GM12878 (cell line): ENCODE data around the gene PTPRN2. TPM values are rescaled to one million over a fixed set of nuclear protein-coding genes. Genes with fewer than 3 reads are reported as not detected.

ENCODE experiments used
- ATAC-seq: fragments of 200-7000 bp; cut with Tn5 transposase; 3 replicates; pipeline ENCODE4 v1.9.1; 2020; ENCODE audit warnings: mild to moderate bottlenecking, moderate library complexity
- BruUV-seq: library from RNA; stranded (reverse); fragments of 400-500 nt; replicated peaks from 2 replicates; lab custom pipeline; 2021; lab: Mats Ljungman, UMichigan
- CTCF ChIA-PET: fragments of 300-600 bp; sonication (Branson Sonifier 250); formaldehyde crosslinking; extraction: SDS; loops from one replicate; lab custom pipeline; 2021; ENCODE audit warnings: inconsistent platforms; lab: Yijun Ruan, JAX
- POLR2A ChIA-PET: fragments of 350-600 bp; formaldehyde crosslinking; extraction: SDS; loops from one replicate; lab custom pipeline; 2021; ENCODE audit warnings: inconsistent platforms; lab: Charles Lee
- RAD21 ChIA-PET: fragments of 300-600 bp; sonication (Branson Sonifier 250); formaldehyde crosslinking; loops from one replicate; lab custom pipeline; 2023; ENCODE audit warnings: antibody characterized with exemption; ENCODE audit not compliant: unreplicated experiment; lab: Charles Lee
- SMC1A ChIA-PET: fragments of 300-600 bp; sonication (Branson Sonifier 250); formaldehyde crosslinking; loops from one replicate; lab custom pipeline; 2023; ENCODE audit not compliant: unreplicated experiment, uncharacterized antibody; lab: Charles Lee
- DNase-seq: peaks from one replicate; pipeline ENCODE4 v3.0.0-alpha.2; 2011; ENCODE audit warnings: low read depth, low spot score
- FAIRE-seq: peaks from 3 replicates; lab custom pipeline; 2011; peaks lifted over from hg19 to GRCh38; lab: Jason Lieb, UNC
- H2AFZ ChIP-seq: 2 replicates; pipeline ENCODE4 v1.6.0; 2011; ENCODE audit warnings: low read depth, low read length, control low read depth; ENCODE audit not compliant: control insufficient read depth
- H3K27ac ChIP-seq: 2 replicates; pipeline ENCODE4 v1.5.1; 2011; ENCODE audit warnings: control low read depth; ENCODE audit not compliant: control insufficient read depth, insufficient read depth
- H3K27me3 ChIP-seq, 2 experiments: replicated peaks in 1 of 2; 2 replicates each; pipeline versions ENCODE4 v1.6.0 to v1.6.1; 2011; ENCODE audit warnings: low read length in 1 of 2; ENCODE audit not compliant: control insufficient read depth in 2 of 2, insufficient read depth in 2 of 2
- H3K36me3 ChIP-seq, 2 experiments: 2 replicates each; pipeline ENCODE4 v1.5.1; 2011; ENCODE audit warnings: low read length in 1 of 2; ENCODE audit not compliant: control insufficient read depth in 2 of 2, insufficient read depth in 2 of 2
- H3K4me1 ChIP-seq: 2 replicates; pipeline ENCODE4 v1.6.1; 2011; ENCODE audit warnings: mild to moderate bottlenecking, low read length, moderate library complexity, mixed read lengths; ENCODE audit not compliant: control insufficient read depth, insufficient read depth
- H3K4me2 ChIP-seq: 2 replicates; pipeline ENCODE4 v1.6.0; 2011; ENCODE audit warnings: control low read depth; ENCODE audit not compliant: control insufficient read depth, insufficient read depth
- H3K4me3 ChIP-seq: fragments of 200-600 bp; sonication (generic); 2 replicates; pipeline ENCODE4 v1.5.1; 2016
- H3K79me2 ChIP-seq: 2 replicates; pipeline ENCODE4 v1.6.0; 2011; ENCODE audit warnings: low read length; ENCODE audit not compliant: control insufficient read depth, insufficient read depth
- H3K9ac ChIP-seq: 2 replicates; pipeline ENCODE4 v1.8.0; 2011; ENCODE audit warnings: low read length, control low read depth, mixed read lengths; ENCODE audit not compliant: control insufficient read depth, insufficient read depth
- H3K9me3 ChIP-seq: replicated peaks from 3 replicates; pipeline ENCODE4 v1.5.1; 2011; ENCODE audit warnings: mild to moderate bottlenecking, low read length; ENCODE audit not compliant: control insufficient read depth, insufficient read depth
- H4K20me1 ChIP-seq: 2 replicates; pipeline ENCODE4 v1.6.0; 2011; ENCODE audit not compliant: control insufficient read depth, insufficient read depth
- BRCA1 ChIP-seq: IDR thresholded peaks from 2 replicates; pipeline ENCODE4 v1.6.1; 2011; ENCODE audit warnings: low read depth, low read length, improper control_type of control experiment
- CUX1 ChIP-seq: IDR thresholded peaks from 2 replicates; pipeline ENCODE4 v1.6.1; 2012; ENCODE audit warnings: improper control_type of control experiment, low read depth, low read length; ENCODE audit not compliant: insufficient replicate concordance
- EED ChIP-seq: sonication (generic); IDR thresholded peaks from 2 replicates; pipeline ENCODE4 v1.6.1; 2016; ENCODE audit warnings: antibody characterized with exemption, low read depth
- GABPA ChIP-seq: IDR thresholded peaks from 2 replicates; pipeline ENCODE4 v1.6.1; 2014; ENCODE audit warnings: antibody characterized with exemption, low read depth, mild to moderate bottlenecking, inconsistent platforms
- KLF5 ChIP-seq: fragments of 450-650 bp; IDR thresholded peaks from 2 replicates; pipeline ENCODE4 v1.6.1; 2014; ENCODE audit warnings: mild to moderate bottlenecking; ENCODE audit not compliant: partially characterized antibody
- LARP7 ChIP-seq: fragments of 450-650 bp; IDR thresholded peaks from 2 replicates; pipeline ENCODE4 v1.6.1; 2017; ENCODE audit warnings: mild to moderate bottlenecking
- PAX8 ChIP-seq: fragments of 450-650 bp; IDR thresholded peaks from 2 replicates; pipeline ENCODE4 v1.6.1; 2017; ENCODE audit warnings: mild to moderate bottlenecking, moderate library complexity
- PML ChIP-seq: IDR thresholded peaks from 2 replicates; pipeline ENCODE4 v1.6.1; 2012; ENCODE audit warnings: low read length, inconsistent platforms
- ZBTB11 ChIP-seq: fragments of 450-650 bp; formaldehyde crosslinking; IDR thresholded peaks from 2 replicates; pipeline ENCODE4 v1.5.0; 2022; ENCODE audit warnings: mild to moderate bottlenecking, missing genetic modification characterization
- WGBS: methylation state at CpG from one replicate; pipeline ENCODE4 v1.1.6; 2016; ENCODE audit warnings: low lambda C conversion rate; ENCODE audit not compliant: insufficient replicate concordance, insufficient coverage; ENCODE audit errors: missing lambda C conversion rate; 5-methylcytosine and 5-hydroxymethylcytosine counted together
- in situ Hi-C: fragments of 300-500 bp; cut with MboI; formaldehyde crosslinking; loops from 9 replicates; pipeline ENCODE4 v1.14.3; 2018; ENCODE audit warnings: mixed read lengths
- intact Hi-C: fragments of 100-400 bp; cut with micrococcal nuclease; formaldehyde crosslinking; loops from one replicate; pipeline ENCODE4 v1.14.2; 2022; ENCODE audit not compliant: unreplicated experiment
- polyA plus RNA-seq, 11 experiments: library from polyadenylated mRNA; depleted of rRNA in 4 of 11; unstranded in 6 of 11; stranded (reverse) in 5 of 11; fragments of >200 nt; fragmentation: Nextera tagmentation in 4 of 11; fragmentation: Illumina TruSeq in 1 of 11; extraction: Ambion mirVana in 4 of 11; extraction: Trizol in 1 of 11; gene quantifications; 1 replicate in 1 of 11; 2 replicates in 10 of 11; pipeline versions ENCODE4 v1.2.1 to v1.2.3, GENCODE V29; 2011 to 2016; ENCODE audit warnings: inconsistent platforms in 2 of 11, missing spikeins in 2 of 11, low read depth in 1 of 11
- total RNA-seq, 4 experiments: library from RNA; depleted of rRNA in 3 of 4; stranded (reverse); fragments of >200 nt in 3 of 4; fragmentation: Illumina TruSeq in 1 of 4; extraction: Trizol in 1 of 4; gene quantifications; 2 replicates each; pipeline versions ENCODE4 v1.2.1 to v1.2.3, GENCODE V29; 2013 to 2021

The PTPRN2 gene
- total and polyA plus RNA-seq, 10 of the 15 experiments (the other 5 are each of a cell fraction or from before 2014, with no cell fraction given) = 5.4 TPM; not detected in 9

GRCh38 chr7:158000160-158000559 lies 587.5 kb downstream of the PTPRN2 start (continued):
- TF ChIP-seq CUX1 = no peak

- no peak overlapping the region for H3K4me2 ChIP-seq
- ChIA-PET RAD21 (no interaction called here), POLR2A (no interaction called here), SMC1A (no interaction called here), CTCF (no interaction called here)
- intact Hi-C loops = no loop called here
- H2AFZ ChIP-seq = no peak overlapping the region
- ATAC-seq (no peak), DNase-seq (no peak), FAIRE-seq (no peak)
- no peaks in the 10 kb centered on the region for H4K20me1 ChIP-seq
- no TSS peak for BruUV-seq
- H3K27ac ChIP-seq = no peak overlapping the region
- in situ Hi-C loops = no loop called here
- no peaks in the 10 kb centered on the region for H3K36me3 ChIP-seq
- no peak overlapping the region for H3K4me3 ChIP-seq
- TF ChIP-seq KLF5 = no peak
- TF ChIP-seq BRCA1 = no peak
- TF ChIP-seq EED = no peak
- TF ChIP-seq ZBTB11 (CRISPR knock-in tag) = no peak
- no peak for TF ChIP-seq GABPA
- no peak for TF ChIP-seq LARP7
- no peak for TF ChIP-seq PAX8
- no peak for TF ChIP-seq PML
- H3K79me2 ChIP-seq = no peaks in the 10 kb centered on the region
- no peaks in the 10 kb centered on the region for H3K4me1 ChIP-seq
- H3K9ac ChIP-seq = no peak overlapping the region
- WGBS = 31% methylated on average over 24 of the region's 24 CpGs
- H3K27me3 ChIP-seq = no peaks in the 10 kb centered on the region
- H3K9me3 ChIP-seq = no peaks in the 10 kb centered on the region; the same call in 2 of the 3 replicates
Observed at GRCh38 chr7:157998884-157999552, 588.6 kb downstream of the PTPRN2 start.
